CD4-positive, alpha-beta T cell treated with Interleukin-4 for 4 hours (primary cell): Measurements from ENCODE around the gene EFHC1.
"Not testable (repeated sequence)": the region's sequence is repeated elsewhere in the genome, so short reads cannot be mapped to it uniquely, and the experiment has no call there.

Experiments used
- DNase-seq: peaks from one replicate; pipeline ENCODE4 v3.0.0-alpha.2; 2020

The EFHC1 gene

DNA sequence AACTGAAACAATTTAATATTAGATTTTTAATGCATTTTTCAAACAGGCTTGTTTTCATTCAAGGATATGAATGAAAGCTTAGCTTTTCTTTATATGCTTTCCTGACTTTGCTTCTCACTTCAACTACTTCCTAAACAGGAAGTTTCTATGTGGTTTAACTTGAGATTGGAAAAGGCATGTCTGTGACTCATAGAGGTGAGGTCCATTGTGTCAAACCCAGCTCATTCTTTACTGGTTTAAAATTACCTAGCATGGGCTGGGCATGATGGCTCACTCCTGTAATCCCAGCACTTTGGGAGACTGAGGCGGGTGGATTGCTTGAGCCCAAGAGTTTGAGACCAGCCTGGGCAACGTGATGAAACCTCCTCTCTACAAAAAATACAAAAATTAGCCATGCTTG, 34.4 kb downstream of the EFHC1 start:
- no peak for DNase-seq

DNA sequence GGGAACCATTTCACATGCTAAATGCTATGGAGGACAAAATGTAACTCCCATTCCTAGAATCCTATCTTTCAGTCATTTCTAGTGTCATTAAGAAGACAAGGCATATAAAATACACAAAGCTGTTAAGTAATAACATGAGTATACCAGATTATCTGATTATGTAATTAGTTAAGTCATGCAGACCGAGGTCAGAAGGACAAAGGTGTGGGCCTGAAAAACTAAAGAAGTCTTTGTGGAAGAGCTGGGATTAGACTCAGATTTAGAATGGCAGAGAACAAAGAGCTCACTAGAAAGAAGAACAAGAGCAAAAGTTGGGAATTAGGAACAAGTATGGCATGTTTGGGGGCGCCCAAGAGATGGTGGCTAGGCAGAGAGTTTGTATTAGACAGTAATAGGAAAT, 37.0 kb downstream of the EFHC1 start:
- no peak for DNase-seq

DNA sequence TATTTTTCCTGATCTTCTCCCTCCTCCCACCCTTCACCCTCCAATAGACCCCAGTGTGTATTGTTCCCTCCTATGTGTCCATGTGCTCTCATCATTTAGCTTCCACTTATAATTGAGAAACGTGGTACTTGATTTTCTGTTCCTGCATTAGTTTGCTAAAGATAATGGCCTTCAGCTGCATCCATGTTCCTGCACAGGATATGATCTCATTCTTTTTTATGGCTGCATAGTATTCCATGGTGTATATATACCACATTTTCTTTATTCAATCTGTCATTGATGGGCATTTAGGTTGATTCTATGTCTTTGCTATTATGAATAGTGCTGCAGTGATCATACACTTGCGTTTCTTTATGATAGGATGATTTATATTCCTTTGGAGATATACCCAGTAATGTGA, 41.1 kb downstream of the EFHC1 start:
- DNase-seq: not testable (repeated sequence)

DNA sequence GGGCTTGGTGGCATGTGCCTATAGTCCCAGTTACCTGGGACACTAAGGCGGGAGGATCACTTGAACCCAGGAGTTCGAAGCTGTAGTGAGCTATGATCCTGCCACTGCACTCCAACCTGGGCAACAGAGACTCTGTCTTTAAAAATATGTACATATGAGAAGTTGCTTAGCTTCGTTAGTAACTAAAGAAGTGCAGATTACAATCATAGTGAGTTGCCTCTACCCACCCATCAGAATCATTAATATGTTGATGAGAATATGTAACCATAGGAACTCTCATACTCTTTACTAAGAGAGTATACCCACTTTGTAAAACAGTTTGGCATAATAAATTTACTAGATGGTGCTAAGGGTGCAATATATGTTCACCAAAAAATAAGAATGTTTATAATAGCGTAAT, 54.0 kb downstream of the EFHC1 start:
- no peak for DNase-seq

DNA sequence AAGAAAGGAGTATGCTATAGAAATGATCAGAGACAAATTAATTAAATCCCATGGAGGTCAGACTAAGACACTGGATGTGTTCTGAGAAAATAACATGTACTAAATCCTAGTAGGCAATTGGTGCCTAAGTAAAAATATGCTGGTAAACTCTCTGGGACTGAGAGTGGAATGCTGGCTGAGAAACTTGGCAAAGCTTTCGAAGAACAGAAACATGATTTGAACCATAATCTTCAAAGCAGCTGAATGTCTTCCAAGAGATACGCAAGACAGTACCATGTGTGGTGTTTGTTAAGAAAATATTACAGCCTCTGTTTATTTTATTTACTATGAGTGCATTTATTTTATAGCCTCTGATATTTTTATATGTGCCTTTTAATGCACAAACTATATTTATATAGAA, 55.2 kb downstream of the EFHC1 start:
- DNase-seq: no peak

DNA sequence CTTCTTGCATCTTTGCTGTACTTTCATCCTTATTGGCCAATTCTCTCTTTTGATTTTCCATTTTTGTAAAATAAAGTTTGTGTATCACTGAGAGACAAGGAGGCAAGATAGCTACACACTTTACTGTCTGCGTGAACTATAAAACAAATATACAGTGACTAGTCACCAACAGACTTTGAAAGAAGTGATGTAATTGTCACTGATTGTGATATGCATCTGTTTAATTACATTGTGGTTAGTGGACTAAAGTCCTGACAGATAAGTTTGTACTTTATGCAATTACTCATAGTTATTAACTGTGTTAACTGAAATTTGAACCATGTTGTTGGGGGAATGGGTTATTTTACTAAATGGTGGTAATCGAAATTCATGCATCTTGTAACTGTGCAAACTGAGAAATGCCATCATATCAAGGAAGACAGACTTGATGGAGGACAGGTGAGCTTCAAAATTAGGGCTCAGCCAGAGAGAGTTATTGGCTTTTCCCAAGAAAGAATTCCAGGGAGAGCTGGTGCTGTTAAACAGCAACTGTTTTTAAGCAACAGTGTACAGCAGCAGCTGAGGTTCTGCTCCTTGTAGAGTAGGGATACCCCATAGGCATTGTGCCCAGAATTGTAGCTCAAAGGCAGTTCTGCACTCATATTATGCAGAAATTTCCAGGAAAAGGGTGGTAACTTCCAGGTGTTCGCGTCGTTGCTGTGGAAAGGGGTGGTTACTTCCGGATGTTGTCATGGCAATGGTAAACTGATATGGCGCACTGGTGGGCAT, 62.9 kb downstream of the EFHC1 start:
- DNase-seq: no peak

DNA sequence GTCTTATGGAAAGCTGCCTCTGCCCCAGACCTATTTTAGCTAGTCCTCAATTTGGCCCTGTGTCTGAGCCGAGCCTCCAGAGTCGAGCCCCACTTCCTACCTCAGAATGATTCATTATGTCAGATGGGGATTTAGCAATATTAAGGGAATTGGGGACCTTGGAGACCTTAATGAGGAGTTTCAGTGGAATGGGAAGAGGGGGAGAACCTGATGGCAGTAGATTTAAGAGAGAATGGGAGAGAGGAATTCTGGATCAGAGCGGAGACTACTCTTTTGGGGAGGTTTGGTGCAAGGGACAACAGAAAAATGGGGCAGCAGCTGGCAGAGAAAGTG, 63.5 kb downstream of the EFHC1 start:
- no peak for DNase-seq

DNA sequence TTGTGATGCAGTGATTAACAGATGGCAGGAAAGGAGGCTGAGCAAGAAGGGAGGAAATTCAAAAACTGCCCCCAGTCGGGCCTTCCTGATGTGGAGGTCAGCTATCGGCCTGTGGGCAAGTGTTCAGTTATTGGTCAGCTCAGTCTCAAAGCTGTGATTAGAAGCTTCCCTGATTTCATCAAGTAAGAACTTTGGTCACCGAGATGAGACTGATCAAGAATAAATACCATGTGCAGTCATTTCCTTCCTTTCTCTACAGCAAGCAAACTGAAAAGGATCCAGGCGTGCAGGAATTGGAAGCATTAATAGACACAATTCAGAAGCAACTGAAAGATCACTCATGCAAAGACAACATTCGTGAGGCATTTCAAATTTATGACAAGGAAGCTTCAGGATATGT, 69.7 kb downstream of the EFHC1 start:
- DNase-seq: no peak

DNA sequence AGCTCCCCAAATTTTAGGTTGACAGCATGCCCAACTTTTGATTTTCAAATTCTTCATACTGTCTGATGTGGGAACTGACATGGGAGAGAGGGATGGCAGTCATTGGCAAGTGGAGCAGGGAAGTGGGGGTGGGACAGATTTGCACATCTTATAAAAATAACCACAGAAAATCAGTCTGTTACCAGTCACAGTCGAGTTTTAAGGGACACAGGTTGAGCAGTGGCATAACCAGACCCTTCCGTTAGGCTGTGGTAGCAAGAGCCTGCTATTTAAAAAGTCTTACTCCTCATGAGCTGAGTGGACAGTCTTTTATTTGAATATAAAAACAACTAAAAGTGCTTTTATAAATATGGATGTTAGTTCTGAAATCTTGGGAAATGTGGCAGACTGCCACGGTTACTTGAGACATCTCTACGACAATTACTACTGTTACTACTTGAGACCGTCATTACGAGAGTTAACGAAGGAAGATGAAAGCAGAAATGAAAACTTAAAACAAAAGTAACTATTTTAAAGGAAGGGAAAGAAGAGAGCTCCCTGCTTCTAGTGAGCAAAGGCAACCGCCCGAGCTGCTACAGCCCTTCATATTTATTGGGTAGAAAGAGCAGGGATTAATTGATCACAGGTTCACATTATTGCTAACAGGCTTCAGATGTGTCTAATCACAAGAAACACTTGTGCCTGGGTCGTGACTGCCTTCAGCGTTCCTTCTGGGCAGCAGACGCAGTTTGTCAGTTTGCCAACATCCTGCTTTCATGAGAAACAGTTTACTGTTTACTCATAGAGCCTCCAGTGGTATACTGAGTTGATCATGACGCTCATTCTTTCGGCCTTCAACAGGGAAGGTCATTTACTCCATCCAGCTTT, 71.3 kb downstream of the EFHC1 start:
- no peak for DNase-seq

DNA sequence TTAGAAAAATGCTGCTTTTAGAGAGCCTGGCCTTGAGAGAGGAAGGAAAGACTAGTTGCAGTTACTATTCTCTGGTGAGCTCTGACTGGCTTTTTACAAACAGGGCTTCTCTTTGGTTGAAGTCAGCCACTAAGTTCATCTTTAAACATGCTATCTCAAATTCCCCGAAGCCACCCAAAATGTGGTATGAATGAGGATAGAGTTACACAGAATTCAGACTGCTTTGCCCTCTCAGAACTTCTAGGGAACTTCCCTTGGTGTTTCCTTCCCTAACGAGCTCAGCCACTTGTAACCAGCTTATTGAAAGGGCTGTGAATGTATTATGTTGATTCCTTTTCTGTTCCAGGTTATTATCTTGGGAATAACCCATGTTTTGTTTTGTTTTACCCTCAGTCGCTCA, 73.5 kb downstream of the EFHC1 start:
- no peak for DNase-seq

DNA sequence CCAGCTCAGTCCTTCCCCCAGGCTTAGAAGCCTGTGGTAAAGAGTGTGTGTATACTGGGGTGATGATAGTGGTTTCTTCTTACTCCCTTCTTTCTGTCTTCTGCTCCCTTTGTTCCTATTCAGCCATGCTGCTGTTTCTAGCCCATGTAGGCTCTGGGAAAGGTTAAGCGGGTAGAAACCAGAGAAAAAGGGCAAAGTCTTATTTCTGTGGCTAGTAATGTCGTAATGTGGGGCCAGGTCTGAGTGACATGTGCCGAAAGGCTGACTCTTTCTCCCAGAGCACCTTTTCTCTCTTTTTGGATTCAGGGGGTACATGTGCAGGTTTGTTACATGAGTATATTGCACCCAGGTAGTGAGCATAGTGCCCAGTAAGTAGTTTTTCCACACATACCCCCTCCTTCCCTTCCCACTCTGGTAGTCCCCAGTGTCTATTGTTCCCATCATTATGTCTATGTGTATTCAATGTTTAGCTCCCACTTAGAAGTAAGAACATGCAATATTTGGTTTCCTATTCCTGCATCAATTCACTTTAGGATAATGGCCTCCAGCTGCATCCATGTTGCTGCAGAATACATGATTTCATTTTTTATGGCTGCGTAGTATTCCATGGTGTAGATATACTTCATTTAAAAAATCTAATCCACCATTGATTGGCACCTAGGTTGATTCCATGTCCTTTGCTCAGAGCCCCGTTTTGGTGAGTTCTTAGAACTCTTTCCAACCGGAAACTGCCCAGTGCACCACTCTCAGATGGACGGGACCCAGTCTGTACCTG, 74.3 kb downstream of the EFHC1 start:
- no peak for DNase-seq

DNA sequence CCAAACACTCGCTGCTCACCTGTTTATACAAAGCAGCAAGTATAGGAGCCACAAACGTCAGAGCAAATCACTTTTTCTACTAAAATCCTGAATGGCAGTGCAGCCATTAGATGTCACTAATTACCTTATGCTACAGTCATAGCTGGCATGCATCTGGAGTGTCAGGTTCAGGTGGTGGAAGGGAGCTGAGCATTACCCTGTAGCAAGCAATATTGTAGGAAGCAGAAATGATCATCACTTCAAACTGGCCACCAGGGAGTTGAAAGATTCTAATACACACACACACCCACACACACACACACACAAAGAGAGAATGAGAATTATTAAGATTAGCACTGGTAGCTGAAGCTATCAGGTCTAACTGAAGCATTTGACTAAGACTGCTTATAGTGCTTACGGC, 75.8 kb downstream of the EFHC1 start:
- no peak for DNase-seq

DNA sequence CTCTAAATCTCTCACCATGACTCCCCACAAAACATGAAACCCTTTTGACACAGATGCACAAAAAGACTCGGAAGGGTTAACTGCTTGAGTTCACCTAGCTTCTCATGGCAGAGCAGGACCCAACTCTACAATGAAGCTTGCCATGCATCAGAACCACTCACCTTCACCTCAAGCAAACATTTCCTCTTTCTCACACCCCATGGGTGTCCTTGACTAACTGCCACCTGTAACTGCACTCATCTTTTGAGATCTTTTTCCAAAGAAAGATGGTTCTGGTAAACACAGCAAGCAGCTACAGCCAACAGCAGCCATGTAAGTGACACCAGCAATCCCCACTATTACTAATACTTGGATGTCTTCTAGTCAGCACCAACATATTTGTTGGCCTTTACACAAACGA, 76.5 kb downstream of the EFHC1 start:
- DNase-seq: no peak

DNA sequence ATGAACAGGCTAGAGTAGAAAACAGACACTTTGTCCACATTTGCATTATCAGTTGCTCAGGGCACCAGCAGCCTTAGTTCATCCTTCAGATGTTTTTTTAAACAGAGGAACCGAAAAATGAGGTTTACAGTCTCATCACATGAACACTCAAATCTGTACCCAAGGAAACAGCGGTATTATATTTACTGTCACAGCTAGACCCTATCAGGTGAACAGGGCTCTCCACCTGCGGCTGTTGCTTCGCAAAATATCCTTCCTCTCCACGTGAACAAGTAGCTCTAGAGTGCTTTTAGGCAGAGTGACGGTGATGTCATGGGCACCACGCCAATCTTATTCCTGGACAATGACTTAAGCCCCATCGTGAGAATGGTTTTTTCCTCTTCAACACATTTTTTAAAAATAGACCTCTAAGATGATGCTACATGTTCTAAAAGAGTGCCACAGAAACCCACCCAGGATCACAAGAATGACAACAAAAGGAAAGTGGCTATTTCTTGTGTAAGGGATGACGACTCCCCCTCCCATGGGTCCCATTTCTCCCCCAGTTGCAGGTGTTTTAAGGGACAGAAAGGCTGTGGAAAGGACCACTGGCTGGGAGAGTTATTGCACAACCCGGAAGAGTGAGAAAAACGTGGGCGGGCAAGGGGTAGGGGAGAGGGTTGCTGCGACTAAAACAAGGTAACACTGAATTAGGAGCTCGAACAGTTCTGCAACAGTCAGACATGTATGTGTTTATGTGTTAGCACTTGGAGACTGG, 77.7 kb downstream of the EFHC1 start:
- DNase-seq: no peak

DNA sequence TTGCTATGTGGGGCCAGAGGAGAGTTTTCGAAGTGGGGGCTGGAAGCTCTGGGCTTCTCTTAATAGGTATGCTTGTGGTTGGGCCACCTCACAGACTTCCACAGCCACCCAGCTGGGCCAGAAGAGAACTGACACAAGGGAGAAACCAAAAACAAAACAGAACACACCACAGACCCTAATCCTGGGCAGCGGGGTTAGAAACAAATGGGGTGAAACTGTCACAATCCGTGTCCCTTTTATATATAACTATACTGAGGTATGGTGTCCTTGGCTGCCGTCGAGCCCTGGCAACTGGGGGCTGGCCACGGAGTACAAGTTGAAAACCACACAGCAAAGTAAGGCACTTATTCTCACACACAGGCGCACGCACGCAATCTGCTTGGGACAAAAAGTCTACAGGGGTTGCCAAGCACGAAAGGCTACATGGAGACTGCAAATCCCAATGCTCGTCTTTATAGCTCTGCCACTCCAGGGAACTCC, 78.4 kb downstream of the EFHC1 start:
- no peak for DNase-seq

DNA sequence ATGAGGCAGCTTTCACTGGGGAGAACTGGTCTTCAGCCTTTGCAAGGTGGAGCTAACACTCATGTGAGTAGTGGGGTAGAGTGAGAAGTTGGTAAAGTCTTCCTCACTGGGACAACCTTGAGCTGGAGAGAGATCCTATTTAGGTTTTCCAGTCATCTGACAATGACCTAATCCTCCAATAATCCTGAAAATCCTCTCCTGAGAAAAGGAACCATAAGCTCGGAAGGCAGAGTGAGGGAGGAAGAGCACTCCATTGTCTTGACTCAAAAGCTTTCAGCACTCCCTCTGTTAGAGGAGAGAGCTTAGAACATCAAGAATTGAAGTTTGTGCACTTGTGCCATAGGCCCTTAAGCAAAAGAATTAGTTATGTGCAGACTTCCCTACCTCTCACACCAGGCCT, 78.9 kb downstream of the EFHC1 start:
- no peak for DNase-seq

DNA sequence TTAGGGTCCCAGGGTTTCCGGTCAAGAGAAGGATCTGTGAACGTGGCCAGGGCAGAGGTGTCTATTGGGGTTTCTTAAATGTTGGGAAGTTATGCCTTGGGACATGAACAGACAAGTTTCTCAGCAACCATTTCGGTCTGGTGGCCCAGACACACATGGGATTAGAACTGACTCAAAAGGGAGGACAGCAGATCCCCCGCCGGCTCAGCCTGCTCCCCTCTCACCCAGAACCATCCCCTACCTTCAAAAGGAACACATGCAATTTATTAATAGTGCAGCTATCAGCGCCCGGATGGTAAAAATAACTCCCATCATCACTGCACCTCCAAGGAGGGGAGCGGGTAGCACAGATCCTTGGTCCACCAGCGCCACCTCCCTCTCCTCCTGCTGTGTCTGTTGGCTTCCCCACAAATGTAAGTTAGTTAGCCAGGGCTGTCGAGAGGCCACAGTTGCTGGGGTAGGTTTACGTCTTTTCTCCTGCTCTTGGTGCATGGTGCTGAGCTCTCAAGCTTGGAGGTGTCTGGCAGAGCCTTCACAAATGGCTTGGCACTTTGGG, 79.6 kb downstream of the EFHC1 start:
- no peak for DNase-seq

DNA sequence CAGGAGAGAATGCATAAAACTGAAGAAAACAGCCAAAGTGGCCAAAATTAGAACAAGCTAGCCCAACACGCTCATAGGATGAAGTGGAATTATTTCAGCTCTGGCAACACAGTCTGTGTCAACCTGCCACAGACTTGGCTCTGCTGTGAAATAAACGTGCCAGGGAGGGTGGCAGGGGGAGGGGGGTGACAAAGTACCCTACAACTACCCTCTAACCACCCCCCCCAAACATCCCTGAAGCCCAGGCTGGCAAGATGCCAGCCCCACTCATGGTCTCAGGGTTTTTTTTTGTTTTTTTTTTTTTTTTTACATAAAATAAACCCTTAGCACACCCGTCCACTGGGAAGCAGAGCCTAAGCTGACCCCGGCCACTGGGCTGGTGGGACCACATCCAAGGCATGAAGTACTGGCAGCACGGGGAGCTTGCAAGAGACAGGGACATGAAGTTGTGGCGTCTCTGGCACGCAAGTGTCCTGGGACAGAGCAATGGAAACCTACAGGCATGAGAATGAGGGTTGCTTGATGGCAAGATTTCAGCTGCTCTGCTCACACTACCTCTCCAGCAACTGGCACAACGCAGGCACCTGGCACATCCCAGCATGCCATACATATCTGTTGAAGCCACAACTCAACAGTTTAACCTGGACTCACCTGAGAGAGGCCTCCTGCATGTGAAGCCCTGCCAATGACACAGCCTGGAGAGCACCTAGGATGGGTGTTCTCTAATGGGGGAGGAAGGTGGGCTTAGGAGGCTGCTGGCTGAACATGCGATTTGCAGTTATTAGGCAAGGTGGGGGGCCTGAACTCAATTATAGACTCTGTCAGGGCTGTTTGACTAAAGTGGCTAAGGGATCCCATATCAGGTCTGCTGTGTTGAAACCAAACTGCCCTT, 80.3 kb downstream of the EFHC1 start:
- DNase-seq: no peak

DNA sequence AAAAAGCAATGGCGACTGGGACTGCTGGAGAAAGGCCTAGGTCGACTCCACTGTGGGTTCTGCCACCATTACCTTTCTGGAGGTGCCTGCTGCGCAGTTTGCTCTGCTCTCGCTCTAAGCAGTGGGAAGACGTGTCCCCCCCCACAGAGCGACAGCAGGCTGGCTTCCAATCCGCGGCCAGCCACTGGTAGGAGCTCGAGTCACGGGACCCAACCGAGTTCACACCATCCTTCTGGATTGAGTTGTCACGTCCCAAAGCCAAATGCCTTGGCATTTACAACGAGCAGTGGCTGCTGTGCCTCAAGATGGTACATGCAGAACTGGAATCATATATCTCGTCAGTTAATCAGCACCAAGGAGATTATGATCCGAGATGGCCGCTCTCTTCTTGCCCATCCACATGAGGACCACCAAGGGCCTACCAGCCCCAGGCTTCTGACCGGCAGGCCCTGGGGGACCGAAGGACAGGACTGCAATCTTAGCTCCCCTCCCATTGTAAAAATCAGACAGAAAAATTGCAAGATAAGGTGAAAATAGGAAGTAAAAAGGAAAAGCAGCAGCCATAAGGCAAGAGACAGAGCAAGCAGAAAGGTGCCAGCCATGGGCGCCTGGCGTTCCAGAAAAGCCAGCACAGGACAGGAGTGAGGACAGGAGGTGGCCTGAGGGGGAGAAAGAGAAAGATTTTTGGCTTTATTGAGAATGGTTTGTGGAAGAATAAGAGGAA, 82.3 kb downstream of the EFHC1 start:
- no peak for DNase-seq

DNA sequence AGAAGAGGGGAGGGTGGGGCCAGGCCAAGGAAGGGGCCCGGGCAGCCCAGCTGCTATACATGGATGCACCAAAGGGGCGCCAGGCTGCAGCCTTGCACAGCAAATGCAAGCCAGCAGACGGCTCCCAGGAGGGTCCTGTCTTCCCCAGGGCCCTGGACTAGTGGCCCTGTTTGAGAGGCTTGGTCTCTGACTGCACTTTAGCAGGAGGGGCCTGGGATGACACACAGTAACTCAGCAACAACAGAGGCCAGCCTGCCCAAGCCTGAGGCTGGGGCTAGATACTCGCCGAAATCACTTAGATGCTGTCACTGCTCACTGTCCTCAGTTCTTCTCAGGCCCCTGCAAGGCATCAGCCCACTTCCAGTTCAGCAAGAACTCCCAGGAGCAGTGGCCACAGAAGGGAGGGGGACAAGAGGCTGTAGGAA, 83.2 kb downstream of the EFHC1 start:
- no peak for DNase-seq
